MM.1S (cell line): ENCODE measurements around the gene IL17RD.

Source experiments
- EZH2 ChIP-seq: fragments of 300-600 bp; sonication (generic); optimal IDR thresholded peaks from 2 replicates; pipeline ENCODE3; 2017; ENCODE audit warnings: low read depth, mild to moderate bottlenecking, antibody characterized with exemption, low read length, mixed read lengths
- TF ChIP-seq, protein P1 (sequence below): fragments of 300-600 bp; sonication (generic); IDR thresholded peaks from 2 replicates; pipeline ENCODE4 v1.5.1; 2016; ENCODE audit warnings: antibody characterized with exemption, low read length, mixed read lengths

- TF ChIP-seq, protein P1, sequence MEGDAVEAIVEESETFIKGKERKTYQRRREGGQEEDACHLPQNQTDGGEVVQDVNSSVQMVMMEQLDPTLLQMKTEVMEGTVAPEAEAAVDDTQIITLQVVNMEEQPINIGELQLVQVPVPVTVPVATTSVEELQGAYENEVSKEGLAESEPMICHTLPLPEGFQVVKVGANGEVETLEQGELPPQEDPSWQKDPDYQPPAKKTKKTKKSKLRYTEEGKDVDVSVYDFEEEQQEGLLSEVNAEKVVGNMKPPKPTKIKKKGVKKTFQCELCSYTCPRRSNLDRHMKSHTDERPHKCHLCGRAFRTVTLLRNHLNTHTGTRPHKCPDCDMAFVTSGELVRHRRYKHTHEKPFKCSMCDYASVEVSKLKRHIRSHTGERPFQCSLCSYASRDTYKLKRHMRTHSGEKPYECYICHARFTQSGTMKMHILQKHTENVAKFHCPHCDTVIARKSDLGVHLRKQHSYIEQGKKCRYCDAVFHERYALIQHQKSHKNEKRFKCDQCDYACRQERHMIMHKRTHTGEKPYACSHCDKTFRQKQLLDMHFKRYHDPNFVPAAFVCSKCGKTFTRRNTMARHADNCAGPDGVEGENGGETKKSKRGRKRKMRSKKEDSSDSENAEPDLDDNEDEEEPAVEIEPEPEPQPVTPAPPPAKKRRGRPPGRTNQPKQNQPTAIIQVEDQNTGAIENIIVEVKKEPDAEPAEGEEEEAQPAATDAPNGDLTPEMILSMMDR: no peak
- no peak for TF ChIP-seq EZH2
Measured at GRCh38 chr3:57127891-57128518, 37.1 kb downstream of the IL17RD start.
